IPS DF 4.7 (cell line): ENCODE results near the gene RIN3.

Experiments
- DNase-seq: peaks from one replicate; pipeline ENCODE4 v3.0.0-alpha.2; 2013; ENCODE audit warnings: low spot score; ENCODE audit errors: extremely low read depth

RIN3 gene, protein sequence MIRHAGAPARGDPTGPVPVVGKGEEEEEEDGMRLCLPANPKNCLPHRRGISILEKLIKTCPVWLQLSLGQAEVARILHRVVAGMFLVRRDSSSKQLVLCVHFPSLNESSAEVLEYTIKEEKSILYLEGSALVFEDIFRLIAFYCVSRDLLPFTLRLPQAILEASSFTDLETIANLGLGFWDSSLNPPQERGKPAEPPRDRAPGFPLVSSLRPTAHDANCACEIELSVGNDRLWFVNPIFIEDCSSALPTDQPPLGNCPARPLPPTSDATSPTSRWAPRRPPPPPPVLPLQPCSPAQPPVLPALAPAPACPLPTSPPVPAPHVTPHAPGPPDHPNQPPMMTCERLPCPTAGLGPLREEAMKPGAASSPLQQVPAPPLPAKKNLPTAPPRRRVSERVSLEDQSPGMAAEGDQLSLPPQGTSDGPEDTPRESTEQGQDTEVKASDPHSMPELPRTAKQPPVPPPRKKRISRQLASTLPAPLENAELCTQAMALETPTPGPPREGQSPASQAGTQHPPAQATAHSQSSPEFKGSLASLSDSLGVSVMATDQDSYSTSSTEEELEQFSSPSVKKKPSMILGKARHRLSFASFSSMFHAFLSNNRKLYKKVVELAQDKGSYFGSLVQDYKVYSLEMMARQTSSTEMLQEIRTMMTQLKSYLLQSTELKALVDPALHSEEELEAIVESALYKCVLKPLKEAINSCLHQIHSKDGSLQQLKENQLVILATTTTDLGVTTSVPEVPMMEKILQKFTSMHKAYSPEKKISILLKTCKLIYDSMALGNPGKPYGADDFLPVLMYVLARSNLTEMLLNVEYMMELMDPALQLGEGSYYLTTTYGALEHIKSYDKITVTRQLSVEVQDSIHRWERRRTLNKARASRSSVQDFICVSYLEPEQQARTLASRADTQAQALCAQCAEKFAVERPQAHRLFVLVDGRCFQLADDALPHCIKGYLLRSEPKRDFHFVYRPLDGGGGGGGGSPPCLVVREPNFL

DNA sequence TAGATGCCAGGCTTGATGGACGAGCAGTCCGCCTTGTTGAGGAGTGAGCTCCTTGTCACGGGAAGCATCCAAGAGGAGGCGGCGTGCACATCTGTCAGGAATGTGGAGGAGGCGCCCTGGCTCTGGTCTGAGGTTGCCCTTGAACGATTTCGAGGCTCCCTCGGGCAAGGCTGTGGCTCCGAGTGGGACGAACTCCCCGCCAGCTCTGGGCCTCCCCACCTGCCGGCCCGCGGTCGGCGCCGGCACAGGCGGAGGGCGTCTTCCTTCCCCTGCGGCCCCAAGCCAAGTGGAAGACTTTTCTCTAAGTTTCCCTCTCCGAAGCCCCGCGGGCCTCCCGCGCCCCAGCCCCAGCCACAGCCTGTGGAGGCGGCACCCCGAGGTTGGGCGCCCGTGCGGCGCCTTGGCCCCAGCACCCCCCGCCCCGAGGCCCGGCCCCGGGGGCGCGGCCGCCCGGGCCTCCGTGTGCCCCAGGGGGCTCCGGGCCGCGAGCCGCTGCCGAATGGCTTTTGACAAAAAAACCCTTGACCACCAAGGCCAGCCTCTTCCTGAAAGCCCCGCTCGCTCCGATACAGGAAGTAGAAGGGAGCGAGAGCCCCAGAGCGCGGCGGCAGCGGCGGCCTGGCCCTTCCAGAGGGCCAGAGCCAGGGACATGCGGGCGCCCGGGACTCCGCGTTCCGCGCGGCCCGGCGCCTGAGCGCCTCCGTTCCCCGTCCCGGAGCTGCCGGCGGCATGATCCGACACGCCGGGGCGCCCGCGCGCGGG is at the start of gene RIN3:
RIN3 (plus strand) TSS at position 578 of the 762 bp plus-strand sequence; CDS start at position 730, 152 bp downstream.
- no peak for DNase-seq

DNA sequence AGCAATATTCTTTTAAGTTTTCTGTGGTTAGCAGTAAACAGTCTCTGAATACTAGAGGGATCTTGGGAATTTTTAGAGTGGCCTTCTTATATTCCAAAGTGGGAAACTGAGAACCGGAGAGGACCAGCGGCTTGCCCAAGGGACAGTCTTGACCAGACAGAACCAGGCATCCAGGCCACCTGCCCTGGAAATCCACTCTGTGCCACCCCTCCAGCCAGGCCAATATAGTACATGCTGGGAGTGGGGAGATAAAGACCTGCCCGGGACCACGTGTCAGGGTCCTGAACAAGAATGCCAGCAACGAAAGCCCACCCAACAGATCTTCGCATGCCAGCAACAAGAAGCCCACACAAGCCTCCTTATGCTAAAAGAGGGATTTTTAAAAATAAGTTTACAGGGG is 49.4 kb upstream of the RIN3 start:
- DNase-seq, result no peak

DNA sequence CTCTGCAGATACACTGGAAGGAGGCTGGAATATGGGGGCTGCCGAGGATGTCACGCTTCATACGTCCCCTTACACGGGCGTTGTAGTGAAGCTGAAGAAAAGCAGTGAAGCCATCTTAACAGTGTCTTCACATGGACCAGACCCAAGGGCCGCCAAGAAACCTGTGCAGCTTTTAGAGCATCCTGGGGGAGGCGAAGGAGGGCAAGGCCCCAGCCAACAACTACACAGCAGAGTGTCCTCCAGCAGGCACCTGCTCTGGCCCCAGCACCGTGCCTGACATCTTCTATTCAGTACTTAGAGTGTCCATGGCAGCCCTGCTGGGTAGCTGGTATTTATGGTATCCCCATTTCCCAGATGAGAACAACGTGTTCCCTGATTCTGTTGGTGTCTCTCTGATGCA is 48.9 kb upstream of the RIN3 start:
- no peak for DNase-seq

DNA sequence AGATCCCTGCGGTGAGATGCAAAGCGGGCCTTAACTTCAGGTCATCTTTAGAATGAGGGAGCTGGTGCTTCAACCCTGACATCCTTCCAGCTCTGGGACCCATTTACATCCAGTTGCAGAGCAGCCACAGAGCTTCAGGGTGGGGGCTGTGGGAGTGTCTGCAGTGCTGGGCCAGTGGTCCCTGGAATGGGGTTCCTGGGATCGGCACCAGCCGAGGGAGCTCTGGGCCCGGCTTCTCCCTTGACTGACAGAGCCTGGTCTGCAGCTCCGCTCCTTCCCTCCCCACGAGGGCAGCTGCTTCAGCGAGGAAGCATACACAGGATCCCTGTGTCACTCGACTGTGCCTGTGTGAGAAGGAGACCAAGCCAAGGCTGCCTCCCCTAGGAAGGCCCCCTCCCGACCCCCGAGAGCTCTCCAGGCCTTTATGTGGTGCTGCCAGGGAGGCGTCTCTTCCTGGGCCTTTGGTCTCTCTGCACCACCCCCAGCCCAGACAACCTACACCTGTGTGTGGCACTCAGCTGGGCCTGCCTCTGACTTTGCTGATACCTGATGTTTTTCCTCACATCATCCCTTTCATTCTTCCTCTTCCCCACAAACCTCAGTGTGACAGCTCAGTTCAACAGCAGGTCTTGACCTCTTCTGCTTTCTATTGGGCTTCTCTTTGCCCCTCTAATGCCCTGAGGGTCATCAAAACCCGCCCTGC is 48.1 kb upstream of the RIN3 start:
- no peak for DNase-seq

DNA sequence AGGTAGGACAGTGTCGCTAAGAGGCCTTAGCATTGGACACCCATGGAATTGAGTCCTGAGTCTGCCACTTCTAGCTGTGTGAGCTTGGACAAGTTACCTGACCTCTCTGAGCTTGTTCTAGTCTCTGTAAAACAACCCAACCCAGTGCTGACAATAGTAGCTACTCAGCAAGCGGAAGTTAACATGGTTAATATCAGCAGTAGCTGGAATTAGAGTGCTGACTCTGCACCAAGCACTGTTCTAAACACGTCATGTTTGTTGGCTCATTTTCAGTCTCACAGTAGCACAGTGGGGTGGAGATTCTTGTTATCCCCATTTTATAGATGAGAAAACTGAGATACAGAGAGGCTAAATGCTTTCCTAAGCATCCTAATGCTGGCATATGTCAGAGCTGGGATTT is 47.5 kb upstream of the RIN3 start:
- no peak for DNase-seq

DNA sequence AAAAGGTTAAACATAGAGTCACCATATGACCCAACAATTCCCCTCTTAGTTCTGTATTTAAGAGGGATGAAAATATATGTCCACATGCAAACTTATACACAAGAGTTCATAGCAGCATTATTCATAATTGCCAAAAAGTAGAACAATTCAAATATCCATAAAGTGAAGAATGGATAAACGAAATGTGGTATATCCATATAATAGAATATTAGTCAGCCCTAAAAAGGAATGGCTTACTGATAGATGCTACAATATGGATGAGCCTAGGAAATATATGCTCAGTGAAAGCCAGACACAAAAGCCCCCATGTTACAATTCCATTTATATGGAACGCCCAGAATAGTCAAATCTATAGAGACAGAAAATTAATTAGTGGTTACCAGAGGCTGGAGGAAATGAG is 44.1 kb upstream of the RIN3 start:
- DNase-seq, result no peak

DNA sequence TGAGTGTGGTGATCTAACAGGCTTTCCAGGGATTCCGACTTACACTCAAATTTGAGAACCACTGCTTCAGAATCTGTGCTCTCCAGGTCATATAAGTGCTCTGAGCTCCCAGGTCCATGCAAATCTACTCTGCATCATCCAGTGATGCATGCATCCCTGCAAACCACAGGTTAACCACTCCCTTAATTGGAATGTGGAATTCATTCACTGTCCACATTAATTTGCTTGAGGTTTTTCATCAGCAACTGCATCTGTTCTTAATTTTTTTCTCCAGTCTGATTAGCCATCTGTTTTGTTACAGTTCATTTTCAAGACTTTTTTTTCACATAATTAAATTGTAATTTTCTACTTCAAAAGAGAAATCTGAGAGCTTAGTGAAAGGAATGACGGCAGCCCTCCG is 43.4 kb upstream of the RIN3 start:
- DNase-seq, result no peak

DNA sequence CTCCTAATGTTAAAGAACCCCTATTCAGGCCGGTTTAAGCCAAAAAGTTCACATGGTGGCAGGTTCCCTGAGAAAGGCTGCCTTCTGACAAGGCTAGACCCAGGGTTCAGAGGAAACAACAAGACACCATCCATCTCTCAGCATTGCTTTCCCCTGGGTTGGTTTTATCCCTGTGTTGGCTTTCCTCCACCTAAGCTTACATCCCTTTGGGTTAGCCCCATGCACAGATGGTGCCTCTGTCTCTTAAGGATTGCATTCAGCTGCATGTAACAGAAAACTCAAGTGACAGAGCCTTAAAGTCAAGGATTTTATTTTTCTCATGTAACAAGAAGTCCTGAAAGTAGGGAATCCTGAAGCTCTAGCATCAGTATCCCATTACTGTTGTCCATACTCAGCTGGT is 42.8 kb upstream of the RIN3 start:
- no peak for DNase-seq

DNA sequence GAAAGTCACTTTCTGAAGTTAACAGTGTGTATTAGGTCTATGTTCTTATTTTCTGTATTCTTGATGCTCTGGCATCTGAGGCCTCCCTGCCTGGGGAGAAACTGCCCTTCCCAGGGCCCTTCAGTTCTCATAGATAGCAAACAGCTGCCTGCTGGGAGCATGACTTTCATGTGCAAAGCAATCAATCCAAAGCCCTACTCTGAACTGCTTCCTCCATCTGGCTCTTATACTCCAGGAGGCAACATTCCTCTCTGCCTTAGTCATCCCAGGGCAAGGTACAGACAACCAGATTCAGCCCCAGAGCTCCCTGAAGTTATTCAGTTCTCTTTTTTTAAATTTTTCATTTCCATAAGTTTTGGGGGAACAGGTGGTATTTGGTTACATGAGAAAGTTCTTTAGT is 41.7 kb upstream of the RIN3 start:
- peak; percentile 56 for DNase-seq

DNA sequence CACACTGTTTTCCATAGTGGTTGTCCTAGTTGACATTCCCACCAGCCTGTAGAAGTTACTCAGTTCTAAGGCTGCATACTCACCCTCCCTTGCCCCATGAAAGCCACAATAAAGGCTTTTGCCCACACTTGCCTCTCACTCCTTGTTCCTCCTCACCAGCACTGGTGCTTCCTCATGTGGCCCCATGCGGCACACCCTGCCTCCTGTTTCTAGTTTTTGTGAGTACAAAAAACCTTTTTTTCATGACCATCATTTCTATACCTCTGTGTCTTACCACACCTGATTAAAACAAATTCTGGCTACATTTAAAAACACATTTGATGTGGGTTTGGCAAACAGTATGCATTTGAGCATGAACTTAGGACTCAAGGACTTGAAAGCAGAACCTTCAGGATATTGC is 40.7 kb upstream of the RIN3 start:
- no peak for DNase-seq

DNA sequence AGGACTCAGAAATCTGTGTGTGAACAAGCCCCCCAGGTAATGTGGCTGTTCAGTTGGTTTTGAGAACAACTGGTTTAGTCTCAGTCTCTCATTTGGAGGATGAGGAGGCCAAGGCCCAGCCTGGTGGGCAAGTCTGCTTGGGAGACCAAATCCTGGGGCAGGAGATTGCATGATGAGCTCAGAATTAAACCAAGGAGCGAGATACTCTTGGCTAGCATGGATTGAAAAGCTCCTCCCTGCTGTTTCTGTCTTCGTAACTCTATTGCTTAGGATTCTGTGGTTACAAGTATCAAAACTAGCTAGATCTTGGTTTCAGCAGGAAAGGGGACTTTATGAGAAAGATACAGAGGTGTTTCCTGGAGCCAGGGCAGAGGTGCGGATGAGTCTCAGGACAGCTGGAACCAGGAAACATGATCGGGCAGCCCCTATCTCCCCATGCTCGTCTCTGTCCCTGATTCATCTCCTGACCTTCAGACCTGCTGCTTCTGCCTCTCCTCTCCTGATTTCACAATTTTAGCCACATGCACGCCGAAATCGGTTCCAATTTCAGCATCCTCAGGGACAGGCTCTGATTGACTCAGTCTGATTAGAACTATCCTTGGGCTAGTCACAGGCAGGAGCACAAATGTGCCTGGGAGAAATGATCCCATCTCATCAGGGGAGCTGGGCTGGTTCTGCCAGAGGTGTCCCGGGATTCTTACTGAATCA is 40.2 kb upstream of the RIN3 start:
- DNase-seq, result no peak

DNA sequence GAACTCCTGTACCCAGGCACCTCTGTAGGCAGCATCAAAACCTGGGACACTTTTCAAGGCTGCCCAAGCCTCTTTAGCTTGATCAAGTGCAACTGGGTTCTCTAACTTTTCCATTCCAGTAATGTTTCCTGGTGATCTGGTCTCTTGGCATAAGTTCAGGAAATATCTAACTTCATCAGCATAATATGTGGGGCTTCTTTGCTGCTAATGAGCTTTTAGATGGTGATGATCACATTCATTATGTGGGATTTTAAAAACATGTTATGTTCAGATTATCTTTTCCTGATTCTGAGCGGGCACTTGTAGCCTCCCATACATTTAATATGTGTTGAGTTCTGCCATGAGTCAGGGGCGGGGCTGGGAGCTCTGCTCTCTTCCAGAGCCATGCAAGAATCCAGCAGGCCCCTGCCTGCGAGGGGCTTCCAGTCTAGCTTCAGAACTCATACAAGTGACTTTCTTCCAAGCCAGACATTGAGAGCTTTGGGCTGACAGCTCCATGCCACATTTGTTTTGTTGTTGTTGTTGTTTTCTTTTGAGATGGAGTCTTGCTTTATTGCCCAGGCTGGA is 39.5 kb upstream of the RIN3 start:
- no peak for DNase-seq

DNA sequence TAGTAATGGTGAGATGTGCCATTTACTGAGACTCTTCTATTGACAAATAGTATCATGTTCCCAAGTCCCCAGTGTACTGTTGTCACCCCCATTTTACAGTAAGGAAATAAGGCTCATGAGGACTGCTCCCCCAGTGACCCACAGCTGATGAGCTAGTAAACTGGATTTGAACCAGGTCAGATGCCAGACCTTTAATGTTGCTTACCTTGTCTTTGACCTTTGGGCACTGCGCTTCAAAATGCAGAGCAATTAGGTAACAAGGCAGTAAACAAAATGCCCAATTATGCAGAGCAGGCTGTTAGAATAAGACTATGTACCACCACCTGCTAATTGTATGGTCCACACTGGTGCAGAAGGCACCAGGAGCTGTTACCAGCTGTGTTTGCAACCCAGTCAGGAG is 38.5 kb upstream of the RIN3 start:
- no peak for DNase-seq

DNA sequence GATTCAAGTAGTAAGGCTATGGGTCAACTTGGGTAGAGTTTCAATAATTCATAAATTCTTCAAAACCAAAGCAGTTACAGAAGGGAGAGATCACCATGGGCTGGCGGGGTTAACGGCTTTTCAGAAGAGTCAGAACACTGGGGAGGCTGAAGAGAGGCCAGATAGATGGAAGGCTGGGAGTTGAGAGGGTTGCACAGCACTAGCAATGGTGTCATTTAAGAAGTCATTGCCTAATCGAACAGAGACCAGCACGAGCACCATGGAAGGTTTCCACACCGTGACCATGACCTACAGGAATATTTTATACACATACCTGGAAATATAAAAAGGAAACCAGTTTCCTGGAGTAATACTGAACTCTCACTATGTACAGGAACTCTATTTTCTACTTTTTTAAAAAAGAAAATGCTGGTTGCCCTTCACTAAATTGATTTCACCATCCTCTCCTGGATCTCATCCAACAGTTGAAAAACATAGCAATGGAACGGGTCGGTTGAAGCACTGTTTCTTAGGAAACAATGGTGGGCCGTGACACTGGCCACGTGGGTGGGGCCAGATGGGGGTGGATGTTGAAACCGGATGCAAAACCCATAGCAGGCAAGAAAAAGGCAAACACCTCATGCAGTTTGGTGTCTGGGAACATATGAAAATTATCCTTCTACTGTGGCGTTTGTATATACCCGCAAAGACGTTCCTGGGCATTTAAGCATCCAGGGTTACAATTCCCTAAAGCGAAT is 38.0 kb upstream of the RIN3 start:
- no peak for DNase-seq

DNA sequence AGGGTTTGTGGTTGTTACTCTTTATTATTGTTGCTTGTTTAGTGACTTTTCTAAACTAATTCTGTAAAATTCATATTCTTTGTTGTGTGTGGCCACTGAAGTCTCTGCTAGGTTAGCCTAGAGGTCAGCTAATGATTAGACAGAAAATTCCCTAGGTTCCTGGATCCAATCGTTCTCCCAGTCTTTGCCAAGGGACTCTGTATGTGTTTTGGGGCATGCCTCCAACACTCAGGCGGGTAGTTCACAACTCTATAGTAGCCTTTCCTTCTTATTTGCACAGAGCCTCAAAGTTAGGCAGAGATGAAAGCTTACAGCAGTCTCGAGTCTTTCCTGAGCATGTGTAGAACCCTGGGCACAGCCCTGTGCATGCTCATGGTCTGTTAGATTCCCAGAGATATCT is 32.7 kb upstream of the RIN3 start:
- no peak for DNase-seq

DNA sequence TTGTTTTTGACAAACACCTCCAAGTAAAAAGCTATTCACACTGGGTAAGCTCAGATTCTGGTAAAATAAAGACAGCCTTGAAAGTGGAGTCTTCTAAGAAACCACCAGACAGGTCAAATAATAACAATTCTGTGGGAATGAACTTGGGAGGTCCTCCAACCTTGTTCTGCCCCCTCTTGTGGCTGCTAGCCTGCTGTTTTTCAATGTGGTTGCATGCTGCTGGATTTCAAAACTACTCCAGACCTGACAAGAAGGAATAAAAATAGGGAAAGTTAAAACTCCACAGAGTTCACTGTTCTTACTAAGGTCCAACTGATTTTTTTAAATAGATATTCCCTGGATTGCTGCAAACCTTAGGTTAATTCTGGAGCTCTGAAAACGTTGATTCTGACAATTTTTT is 32.2 kb upstream of the RIN3 start:
- DNase-seq, result no peak

DNA sequence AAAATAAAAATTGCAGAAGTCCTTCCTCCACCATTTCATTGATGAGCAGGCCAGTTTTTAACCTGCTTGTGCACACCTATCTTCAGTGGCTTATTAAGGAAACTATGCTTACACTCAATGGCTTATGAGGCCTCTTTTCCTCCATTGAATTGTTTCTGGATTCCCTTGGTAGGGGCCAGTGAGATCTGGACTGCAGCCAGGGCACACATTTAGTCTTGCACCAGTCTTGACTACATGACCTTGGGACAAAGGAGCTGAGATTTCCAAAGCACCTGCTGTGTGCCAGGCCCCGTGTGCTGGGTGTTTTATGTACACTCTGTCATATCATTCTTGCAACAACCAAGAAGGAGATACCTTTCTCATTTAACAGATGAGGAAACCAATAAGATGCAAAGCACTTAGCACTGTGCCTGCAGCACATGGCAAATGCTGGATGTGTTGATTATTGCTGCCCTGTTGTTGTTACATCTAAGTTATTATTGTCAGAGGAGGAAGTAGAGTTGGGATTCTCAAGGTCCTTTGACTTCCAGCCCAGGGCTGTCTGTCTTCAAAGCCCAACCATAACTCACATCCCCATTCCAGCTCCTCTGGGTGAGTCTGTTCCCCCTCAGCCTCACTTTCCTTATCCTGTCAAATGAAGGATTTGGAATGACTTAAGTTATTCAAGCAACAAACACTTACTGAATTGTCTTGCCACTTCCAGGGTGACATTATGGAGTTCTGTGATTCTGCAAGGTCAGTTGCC is 31.6 kb upstream of the RIN3 start:
- no peak for DNase-seq

DNA sequence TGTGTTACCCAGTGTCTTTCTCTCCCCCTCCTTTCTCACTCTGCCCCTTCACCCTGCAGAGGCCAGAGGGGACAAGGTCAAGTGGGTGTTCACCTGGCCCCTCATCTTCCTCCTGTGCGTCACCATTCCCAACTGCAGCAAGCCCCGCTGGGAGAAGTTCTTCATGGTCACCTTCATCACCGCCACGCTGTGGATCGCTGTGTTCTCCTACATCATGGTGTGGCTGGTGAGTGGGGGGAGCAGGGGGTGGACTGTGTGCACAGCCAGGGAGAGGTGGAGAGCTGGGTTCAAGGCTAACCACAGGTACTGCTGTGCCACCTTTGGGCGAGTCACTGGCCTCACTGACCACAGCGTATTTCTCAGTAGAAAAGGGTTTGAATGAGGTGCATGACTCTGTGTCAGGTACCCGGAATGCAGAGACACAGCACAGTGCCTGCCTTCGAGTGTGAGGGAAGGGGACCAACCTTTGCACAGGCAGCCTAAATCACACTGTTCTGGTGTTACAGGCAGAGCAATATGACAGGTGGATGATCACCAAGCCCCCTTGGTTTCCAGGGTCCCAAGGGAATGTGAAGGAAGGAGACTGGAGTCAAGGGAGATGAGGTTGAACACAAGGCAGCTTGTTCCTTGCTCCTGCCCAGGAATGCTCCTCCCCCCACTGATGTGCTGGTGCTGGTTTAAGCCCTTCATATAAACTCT is 30.8 kb upstream of the RIN3 start:
- DNase-seq, result no peak
